Endodermal cell (in vitro differentiated cells): ENCODE data around the gene PIR. TPM values are rescaled to one million over a fixed set of nuclear protein-coding genes. Genes with fewer than 3 reads are reported as not detected.

Experiments
- DNase-seq: peaks from one replicate; pipeline ENCODE4 v3.0.0-alpha.2; 2017
- H3K27ac ChIP-seq: 2 replicates; pipeline ENCODE4 v1.5.1; 2013; ENCODE audit warnings: mild to moderate bottlenecking, low read depth, low read length, moderate library complexity
- H3K27me3 ChIP-seq: 2 replicates; pipeline ENCODE4 v1.6.1; 2013; ENCODE audit warnings: mild to moderate bottlenecking, low read length, moderate library complexity; ENCODE audit not compliant: insufficient read depth, control insufficient read depth, poor library complexity, severe bottlenecking
- H3K36me3 ChIP-seq: 2 replicates; pipeline ENCODE4 v1.7.0; 2013; ENCODE audit warnings: mild to moderate bottlenecking, low read length, moderate library complexity; ENCODE audit not compliant: control insufficient read depth, insufficient read depth
- H3K4me1 ChIP-seq: one replicate; pipeline ENCODE4 v1.7.0; 2013; ENCODE audit warnings: low read length; ENCODE audit not compliant: control insufficient read depth, insufficient read depth
- H3K4me3 ChIP-seq: 2 replicates; pipeline ENCODE4 v1.5.1; 2013; ENCODE audit warnings: mild to moderate bottlenecking, low read length, moderate library complexity
- H3K9ac ChIP-seq: 2 replicates; pipeline ENCODE4 v1.6.1; 2013; ENCODE audit warnings: mild to moderate bottlenecking, low read length, moderate library complexity; ENCODE audit not compliant: poor library complexity, severe bottlenecking; ENCODE audit errors: extremely low read depth
- H3K9me3 ChIP-seq: 2 replicates; pipeline ENCODE4 v1.6.1; 2013; ENCODE audit warnings: mild to moderate bottlenecking, low read length, moderate library complexity; ENCODE audit not compliant: control insufficient read depth
- H3K27ac Mint-ChIP-seq: 2 replicates; pipeline ENCODE4 v1.8.0; 2020; ENCODE audit warnings: mixed read lengths
- H3K27me3 Mint-ChIP-seq: 2 replicates; pipeline ENCODE4 v1.8.0; 2021; ENCODE audit warnings: mild to moderate bottlenecking, mixed read lengths; ENCODE audit not compliant: insufficient read depth
- H3K36me3 Mint-ChIP-seq: 2 replicates; pipeline ENCODE4 v1.8.0; 2020; ENCODE audit warnings: low read depth, mixed read lengths
- H3K4me1 Mint-ChIP-seq: 2 replicates; pipeline ENCODE4 v1.8.0; 2020; ENCODE audit warnings: mixed read lengths
- H3K4me3 Mint-ChIP-seq: 2 replicates; pipeline ENCODE4 v1.8.0; 2020; ENCODE audit warnings: mild to moderate bottlenecking, moderate library complexity, mixed read lengths
- H3K9me3 Mint-ChIP-seq: 2 replicates; pipeline ENCODE4 v1.8.0; 2020; ENCODE audit warnings: mild to moderate bottlenecking, mixed read lengths
- CTCF ChIP-seq: fragments of 200-600 bp; sonication (generic); conservative IDR thresholded peaks from 2 replicates; pipeline ENCODE4 v1.5.0; 2021; ENCODE audit warnings: antibody characterized with exemption, mild to moderate bottlenecking
- WGBS, 2 experiments: methylation state at CpG; one replicate each; pipeline versions ENCODE4 v1.1.5 to v1.1.7; 2013; ENCODE audit warnings: missing lambda C conversion rate in 2 of 2, mixed read lengths in 1 of 2; ENCODE audit not compliant: insufficient coverage in 1 of 2, insufficient read length in 1 of 2; 5-methylcytosine and 5-hydroxymethylcytosine counted together
- total RNA-seq, 2 donors: library from RNA; stranded (reverse); fragmentation: NEBNext Ultra II Directional in 1 of 2; extraction: Animal tissue kit (Norgen Biotek cat#: 25700) in 1 of 2; gene quantifications; 2 replicates in 1 of 2; 3 replicates in 1 of 2; pipeline ENCODE4 v1.2.1, GENCODE V29; 2021

The PIR gene
- total RNA-seq, 2 donors from 2014 or later, result 21.0 to 34.2 TPM

- Histone ChIP-seq H3K36me3 (no peaks in the 10 kb centered on the region), H3K4me1 (no peaks in the 10 kb centered on the region), H3K27me3 (no peaks in the 10 kb centered on the region), H3K4me3 (no peak overlapping the region), H3K27ac (no peak overlapping the region), H3K9me3 (no peaks in the 10 kb centered on the region), H3K9ac (no peak overlapping the region)
- TF ChIP-seq CTCF, result no peak
- Mint-ChIP-seq H3K9me3 (no peaks in the 10 kb centered on the region), H3K4me3 (no peak overlapping the region), H3K27ac (no peak overlapping the region), H3K36me3 (no peaks in the 10 kb centered on the region), H3K4me1 (peaks cover 5% of the 10 kb centered on the region), H3K27me3 (no peaks in the 10 kb centered on the region)
- WGBS, 2 experiments, result 86% methylated on average over 2 of the region's 3 CpGs; no CpG with 5 or more reads in 1 of the 2 experiments
- no peak for DNase-seq
Measured at GRCh38 chrX:15373976-15374375, 119.2 kb downstream of the PIR start.

GRCh38 chrX:15366506-15367352 lies 126.4 kb downstream of the PIR start:
- Histone ChIP-seq H3K4me3 (no peak overlapping the region), H3K36me3 (no peaks in the 10 kb centered on the region), H3K27me3 (no peaks in the 10 kb centered on the region), H3K4me1 (no peaks in the 10 kb centered on the region), H3K9ac (no peak overlapping the region), H3K9me3 (no peaks in the 10 kb centered on the region), H3K27ac (no peak overlapping the region)
- no peak overlapping the region for H3K4me3 Mint-ChIP-seq
- no peak for TF ChIP-seq CTCF
- DNase-seq, result no peak
- 91 to 96% methylated on average over 6 to 9 of the region's 9 CpGs for WGBS, 2 experiments
- H3K4me1 Mint-ChIP-seq, result no peaks in the 10 kb centered on the region
- H3K9me3 Mint-ChIP-seq, result no peaks in the 10 kb centered on the region
- no peaks in the 10 kb centered on the region for H3K36me3 Mint-ChIP-seq
- H3K27ac Mint-ChIP-seq, result no peak overlapping the region
- H3K27me3 Mint-ChIP-seq, result no peaks in the 10 kb centered on the region

- Mint-ChIP-seq H3K9me3 (no peaks in the 10 kb centered on the region), H3K27me3 (peaks cover 11% of the 10 kb centered on the region), H3K4me1 (no peaks in the 10 kb centered on the region), H3K4me3 (no peak overlapping the region), H3K27ac (no peak overlapping the region), H3K36me3 (no peaks in the 10 kb centered on the region)
- H3K9ac ChIP-seq, result no peak overlapping the region
- WGBS, 2 experiments, result 100% methylated on average over 2 of the region's 2 CpGs; no CpG with 5 or more reads in 1 of the 2 experiments
- no peaks in the 10 kb centered on the region for H3K9me3 ChIP-seq
- no peak for DNase-seq
- no peaks in the 10 kb centered on the region for H3K36me3 ChIP-seq
- TF ChIP-seq CTCF, result no peak
- H3K4me1 ChIP-seq, result no peaks in the 10 kb centered on the region
- H3K27ac ChIP-seq, result no peak overlapping the region
- no peaks in the 10 kb centered on the region for H3K27me3 ChIP-seq
- H3K4me3 ChIP-seq, result no peak overlapping the region
Measured at GRCh38 chrX:15359701-15360100, 133.4 kb downstream of the PIR start.
